ENCODE results near the gene LDLRAD3.

Gene LDLRAD3

DNA sequence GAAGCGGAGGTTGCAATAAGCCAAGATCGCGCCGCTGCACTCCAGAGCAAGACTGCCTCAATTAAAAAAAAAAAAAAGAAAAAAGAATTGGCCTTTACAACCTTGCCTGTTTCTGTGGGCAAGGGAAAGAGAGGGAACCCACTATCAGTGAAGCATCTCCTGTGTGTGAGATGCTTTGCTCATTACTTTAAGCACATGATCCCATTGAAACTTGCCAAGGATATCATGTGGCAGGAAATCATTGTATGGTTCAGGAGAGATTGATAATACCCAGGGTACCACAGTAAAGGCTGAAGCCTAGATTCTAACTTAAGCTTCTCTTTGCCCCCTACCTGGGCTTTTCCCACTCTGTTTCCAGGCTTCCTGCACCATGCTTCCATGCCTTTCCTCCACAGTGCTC, 3.6 kb downstream of the LDLRAD3 start:
- no peak for ATAC-seq
- no peak for TF ChIP-seq POU6F1 (CRISPR knock-in tag; IDR thresholded peaks at IDR 0.05; ENCODE audit: borderline replicate concordance, low read depth)
- no peak for TF ChIP-seq BACH2 (CRISPR knock-in tag; IDR thresholded peaks at IDR 0.05; ENCODE audit: borderline replicate concordance)
- TF ChIP-seq, protein P1, sequence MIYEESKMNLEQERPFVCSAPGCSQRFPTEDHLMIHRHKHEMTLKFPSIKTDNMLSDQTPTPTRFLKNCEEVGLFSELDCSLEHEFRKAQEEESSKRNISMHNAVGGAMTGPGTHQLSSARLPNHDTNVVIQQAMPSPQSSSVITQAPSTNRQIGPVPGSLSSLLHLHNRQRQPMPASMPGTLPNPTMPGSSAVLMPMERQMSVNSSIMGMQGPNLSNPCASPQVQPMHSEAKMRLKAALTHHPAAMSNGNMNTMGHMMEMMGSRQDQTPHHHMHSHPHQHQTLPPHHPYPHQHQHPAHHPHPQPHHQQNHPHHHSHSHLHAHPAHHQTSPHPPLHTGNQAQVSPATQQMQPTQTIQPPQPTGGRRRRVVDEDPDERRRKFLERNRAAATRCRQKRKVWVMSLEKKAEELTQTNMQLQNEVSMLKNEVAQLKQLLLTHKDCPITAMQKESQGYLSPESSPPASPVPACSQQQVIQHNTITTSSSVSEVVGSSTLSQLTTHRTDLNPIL (CRISPR knock-in tag; IDR thresholded peaks at IDR 0.05; ENCODE audit: low read depth), result no peak
- no peak for TF ChIP-seq CSDC2 (CRISPR knock-in tag; IDR thresholded peaks at IDR 0.05)
- TF ChIP-seq ZFP3 (CRISPR knock-in tag; IDR thresholded peaks at IDR 0.05), result no peak
- TF ChIP-seq RARB (CRISPR knock-in tag; IDR thresholded peaks at IDR 0.05), result no peak
- TF ChIP-seq, protein P2, sequence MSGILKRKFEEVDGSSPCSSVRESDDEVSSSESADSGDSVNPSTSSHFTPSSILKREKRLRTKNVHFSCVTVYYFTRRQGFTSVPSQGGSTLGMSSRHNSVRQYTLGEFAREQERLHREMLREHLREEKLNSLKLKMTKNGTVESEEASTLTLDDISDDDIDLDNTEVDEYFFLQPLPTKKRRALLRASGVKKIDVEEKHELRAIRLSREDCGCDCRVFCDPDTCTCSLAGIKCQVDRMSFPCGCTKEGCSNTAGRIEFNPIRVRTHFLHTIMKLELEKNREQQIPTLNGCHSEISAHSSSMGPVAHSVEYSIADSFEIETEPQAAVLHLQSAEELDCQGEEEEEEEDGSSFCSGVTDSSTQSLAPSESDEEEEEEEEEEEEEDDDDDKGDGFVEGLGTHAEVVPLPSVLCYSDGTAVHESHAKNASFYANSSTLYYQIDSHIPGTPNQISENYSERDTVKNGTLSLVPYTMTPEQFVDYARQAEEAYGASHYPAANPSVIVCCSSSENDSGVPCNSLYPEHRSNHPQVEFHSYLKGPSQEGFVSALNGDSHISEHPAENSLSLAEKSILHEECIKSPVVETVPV (CRISPR knock-in tag; IDR thresholded peaks at IDR 0.05), result no peak
- no peak for TF ChIP-seq SNAI2 (CRISPR knock-in tag; IDR thresholded peaks at IDR 0.05)
- TF ChIP-seq, protein P3, sequence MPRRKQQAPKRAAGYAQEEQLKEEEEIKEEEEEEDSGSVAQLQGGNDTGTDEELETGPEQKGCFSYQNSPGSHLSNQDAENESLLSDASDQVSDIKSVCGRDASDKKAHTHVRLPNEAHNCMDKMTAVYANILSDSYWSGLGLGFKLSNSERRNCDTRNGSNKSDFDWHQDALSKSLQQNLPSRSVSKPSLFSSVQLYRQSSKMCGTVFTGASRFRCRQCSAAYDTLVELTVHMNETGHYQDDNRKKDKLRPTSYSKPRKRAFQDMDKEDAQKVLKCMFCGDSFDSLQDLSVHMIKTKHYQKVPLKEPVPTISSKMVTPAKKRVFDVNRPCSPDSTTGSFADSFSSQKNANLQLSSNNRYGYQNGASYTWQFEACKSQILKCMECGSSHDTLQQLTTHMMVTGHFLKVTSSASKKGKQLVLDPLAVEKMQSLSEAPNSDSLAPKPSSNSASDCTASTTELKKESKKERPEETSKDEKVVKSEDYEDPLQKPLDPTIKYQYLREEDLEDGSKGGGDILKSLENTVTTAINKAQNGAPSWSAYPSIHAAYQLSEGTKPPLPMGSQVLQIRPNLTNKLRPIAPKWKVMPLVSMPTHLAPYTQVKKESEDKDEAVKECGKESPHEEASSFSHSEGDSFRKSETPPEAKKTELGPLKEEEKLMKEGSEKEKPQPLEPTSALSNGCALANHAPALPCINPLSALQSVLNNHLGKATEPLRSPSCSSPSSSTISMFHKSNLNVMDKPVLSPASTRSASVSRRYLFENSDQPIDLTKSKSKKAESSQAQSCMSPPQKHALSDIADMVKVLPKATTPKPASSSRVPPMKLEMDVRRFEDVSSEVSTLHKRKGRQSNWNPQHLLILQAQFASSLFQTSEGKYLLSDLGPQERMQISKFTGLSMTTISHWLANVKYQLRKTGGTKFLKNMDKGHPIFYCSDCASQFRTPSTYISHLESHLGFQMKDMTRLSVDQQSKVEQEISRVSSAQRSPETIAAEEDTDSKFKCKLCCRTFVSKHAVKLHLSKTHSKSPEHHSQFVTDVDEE (CRISPR knock-in tag; IDR thresholded peaks at IDR 0.05), result no peak

GRCh38 chr11:35949242-35949641, 5.4 kb downstream of the LDLRAD3 start:
- TF ChIP-seq TOX (CRISPR knock-in tag; IDR thresholded peaks at IDR 0.05; ENCODE audit: borderline replicate concordance) (no peak), ZFP3 (CRISPR knock-in tag; IDR thresholded peaks at IDR 0.05) (no peak), OSR1 (CRISPR knock-in tag; IDR thresholded peaks at IDR 0.05) (no peak), RARB (CRISPR knock-in tag; IDR thresholded peaks at IDR 0.05) (no peak), SNAI2 (CRISPR knock-in tag; IDR thresholded peaks at IDR 0.05) (no peak), CSDC2 (CRISPR knock-in tag; IDR thresholded peaks at IDR 0.05) (no peak), GLIS3 (CRISPR knock-in tag; IDR thresholded peaks at IDR 0.05) (no peak)
- TF ChIP-seq, protein P1 (CRISPR knock-in tag; IDR thresholded peaks at IDR 0.05; ENCODE audit: low read depth), result no peak

GRCh38 chr11:35950082-35950481, 6.2 kb downstream of the LDLRAD3 start:
- TF ChIP-seq ISL1 (CRISPR knock-in tag; IDR thresholded peaks at IDR 0.05), result no peak
- TF ChIP-seq, protein P2 (CRISPR knock-in tag; IDR thresholded peaks at IDR 0.05), result no peak
- TF ChIP-seq POU6F1 (CRISPR knock-in tag; IDR thresholded peaks at IDR 0.05; ENCODE audit: borderline replicate concordance, low read depth), result no peak
- no peak for TF ChIP-seq CSDC2 (CRISPR knock-in tag; IDR thresholded peaks at IDR 0.05)
- ATAC-seq, result no peak

More at GRCh38 chr11:35949242-35949641, 5.4 kb downstream of the LDLRAD3 start:
- no peak for ATAC-seq

DNA sequence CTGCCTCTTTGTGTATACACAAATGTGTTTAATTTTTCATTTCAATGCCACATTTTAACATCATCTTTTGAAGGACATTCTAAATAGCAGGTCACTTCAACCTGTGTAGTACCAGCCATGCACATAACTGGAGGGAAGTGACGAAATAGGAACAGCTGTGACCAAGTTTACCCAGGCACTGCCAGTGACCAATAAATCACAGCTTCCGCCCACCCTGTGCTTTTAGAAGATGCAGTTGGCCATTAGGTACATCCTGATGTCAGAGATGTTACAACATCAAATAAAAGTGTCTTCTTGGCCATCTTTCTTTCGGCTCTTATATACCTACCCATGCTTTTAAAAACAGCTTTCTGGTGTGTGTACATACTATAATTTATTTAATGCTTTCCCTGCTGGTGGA, 7.8 kb downstream of the LDLRAD3 start:
- ATAC-seq, result no peak
- TF ChIP-seq ZNF70 (CRISPR knock-in tag; IDR thresholded peaks at IDR 0.05) (no peak), GLIS3 (CRISPR knock-in tag; IDR thresholded peaks at IDR 0.05) (no peak), BACH2 (CRISPR knock-in tag; IDR thresholded peaks at IDR 0.05; ENCODE audit: borderline replicate concordance) (no peak), PPARA (CRISPR knock-in tag; IDR thresholded peaks at IDR 0.05; ENCODE audit: borderline replicate concordance) (no peak)
- TF ChIP-seq, protein P3 (CRISPR knock-in tag; IDR thresholded peaks at IDR 0.05), result no peak
- TF ChIP-seq, protein P2 (CRISPR knock-in tag; IDR thresholded peaks at IDR 0.05), result no peak

Data from SK-N-SH treated with all-trans-retinoic acid at 6 μM for 48 hours (cell line).